ENCODE data around the gene KCTD15.

DNA sequence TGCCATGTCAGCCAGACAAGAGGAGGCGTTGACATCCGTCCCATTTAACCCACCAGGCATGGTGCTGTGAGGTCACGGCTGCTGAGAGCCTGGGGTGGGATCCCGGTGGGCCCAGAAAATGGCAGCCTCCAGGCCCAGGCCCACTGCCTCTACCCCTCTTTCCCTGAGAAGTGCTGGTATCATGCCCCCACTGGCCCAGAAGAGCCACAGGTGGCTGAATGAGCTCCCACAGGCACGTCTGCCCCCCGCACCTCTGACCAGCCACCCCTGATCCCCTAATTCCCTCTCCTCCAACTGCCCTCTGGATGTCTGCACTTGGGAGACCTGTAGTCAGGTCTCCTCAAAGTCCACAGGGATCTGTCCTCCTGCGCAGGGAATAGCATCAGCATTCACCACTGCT, 37.3 kb upstream of the KCTD15 start:
- TF ChIP-seq EZH2 (IDR thresholded peaks at IDR 0.05; ENCODE audit: borderline replicate concordance, low read depth, low read length, poor library complexity, severe bottlenecking), result no peak
- TF ChIP-seq CTCF (conservative IDR thresholded peaks at IDR 0.05; ENCODE audit: low read depth, low read length), result no peak
